NT2/D1 (cell line): ENCODE results near the gene PAK6.

Experiments
- SUZ12 ChIP-seq: IDR thresholded peaks from 2 replicates; pipeline ENCODE4 v1.6.1; 2011; ENCODE audit not compliant: insufficient read length, insufficient read depth; ENCODE audit errors: extremely low read depth
- YY1 ChIP-seq: IDR thresholded peaks from 2 replicates; pipeline ENCODE4 v1.6.1; 2011; ENCODE audit not compliant: insufficient read length, insufficient read depth
- ZNF274 ChIP-seq: IDR thresholded peaks from 2 replicates; pipeline ENCODE4 v1.6.1; 2011; ENCODE audit warnings: mild to moderate bottlenecking, low read depth, low read length

GRCh38 chr15:40320409-40320808, 81.5 kb downstream of the PAK6 start:
- TF ChIP-seq ZNF274 (no peak), SUZ12 (no peak), YY1 (no peak)
